CD4-positive, alpha-beta T cell (primary cell): ENCODE results near the gene F12. TPM values are rescaled to one million over a fixed set of nuclear protein-coding genes. Genes with fewer than 3 reads are reported as not detected.

Experiments used
- ATAC-seq: fragments of 200-7000 bp; cut with Tn5 transposase; one replicate; pipeline ENCODE4 v1.10.0; 2022; ENCODE audit warnings: mild to moderate bottlenecking; ENCODE audit not compliant: poor library complexity
- CTCF ChIA-PET: fragments of 350-600 bp; sonication (Branson Sonifier 250); formaldehyde crosslinking; loops from one replicate; lab custom pipeline; 2021; ENCODE audit warnings: antibody characterized with exemption, inconsistent platforms; lab: Charles Lee
- POLR2A ChIA-PET: fragments of 350-600 bp; sonication (Branson Sonifier 250); formaldehyde crosslinking; loops from one replicate; lab custom pipeline; 2021; ENCODE audit warnings: antibody characterized with exemption, inconsistent platforms; lab: Charles Lee
- DNase-seq, 14 experiments: peaks; one replicate each; pipeline ENCODE4 v3.0.0-alpha.2; 2013 to 2020; ENCODE audit warnings: mixed read lengths in 2 of 14
- H3K27ac ChIP-seq, 2 donors: one replicate each; pipeline versions ENCODE4 v1.5.1 to v1.7.0; 2013; ENCODE audit warnings: low read length in 2 of 2, low read depth in 1 of 2, mild to moderate bottlenecking in 1 of 2
- H3K27me3 ChIP-seq, 2 experiments: 1 replicate in 1 of 2; 2 replicates in 1 of 2; pipeline versions ENCODE4 v1.6.1 to v1.7.0; 2013; ENCODE audit warnings: low read length in 2 of 2, control low read depth in 1 of 2, mild to moderate bottlenecking in 1 of 2, moderate library complexity in 1 of 2; ENCODE audit not compliant: insufficient read depth in 2 of 2, control insufficient read depth in 1 of 2
- H3K36me3 ChIP-seq: one replicate; pipeline ENCODE4 v1.6.1; 2013; ENCODE audit warnings: low read length, control low read depth; ENCODE audit not compliant: insufficient read depth
- H3K4me1 ChIP-seq: one replicate; pipeline ENCODE4 v1.6.1; 2013; ENCODE audit warnings: low read length, control low read depth; ENCODE audit not compliant: insufficient read depth
- H3K4me3 ChIP-seq: one replicate; pipeline ENCODE4 v1.5.1; 2013; ENCODE audit warnings: mild to moderate bottlenecking, low read length, moderate library complexity
- H3K9me3 ChIP-seq, 2 experiments: 1 replicate in 1 of 2; 2 replicates in 1 of 2; pipeline versions ENCODE4 v1.6.1 to v1.7.0; 2013; ENCODE audit warnings: low read length in 2 of 2, mild to moderate bottlenecking in 2 of 2, control low read depth in 1 of 2, moderate library complexity in 1 of 2; ENCODE audit not compliant: control insufficient read depth in 1 of 2, insufficient read depth in 1 of 2
- H3K27ac Mint-ChIP-seq: one replicate; pipeline ENCODE4 v1.8.0; 2020; ENCODE audit warnings: mixed read lengths
- H3K27me3 Mint-ChIP-seq: one replicate; pipeline ENCODE4 v1.8.0; 2021; ENCODE audit warnings: mixed read lengths
- H3K36me3 Mint-ChIP-seq: one replicate; pipeline ENCODE4 v1.8.0; 2021; ENCODE audit warnings: low read depth, mixed read lengths
- H3K4me1 Mint-ChIP-seq: one replicate; pipeline ENCODE4 v1.8.0; 2021; ENCODE audit warnings: low read depth, mixed read lengths
- H3K4me3 Mint-ChIP-seq: one replicate; pipeline ENCODE4 v1.8.0; 2020; ENCODE audit warnings: mild to moderate bottlenecking, mixed read lengths
- H3K9me3 Mint-ChIP-seq: one replicate; pipeline ENCODE4 v1.8.0; 2020; ENCODE audit warnings: mixed read lengths
- intact Hi-C, 2 experiments: fragments of 100-400 bp; cut with DNase I in 1 of 2; cut with micrococcal nuclease in 1 of 2; formaldehyde crosslinking; loops; one replicate each; pipeline versions ENCODE4 v1.15.1 to v1.9.0; 2023 to 2025; cut with DNase I, micrococcal nuclease
- total RNA-seq, 174 experiments: library from RNA in 2 of 174; stranded (reverse) in 2 of 174; gene quantifications; one replicate each; pipeline ENCODE4 v1.2.3 and lab custom pipeline; 2021 to 2026
- TF ChIP-seq, protein P1 (sequence below): fragments of 200-600 bp; IDR thresholded peaks from one replicate; pipeline ENCODE4 v1.8.0; 2022; ENCODE audit warnings: antibody characterized with exemption, mild to moderate bottlenecking

F12 gene
- total RNA-seq, 2 experiments from 2014 or later, result 0.20 to 0.60 TPM

DNA sequence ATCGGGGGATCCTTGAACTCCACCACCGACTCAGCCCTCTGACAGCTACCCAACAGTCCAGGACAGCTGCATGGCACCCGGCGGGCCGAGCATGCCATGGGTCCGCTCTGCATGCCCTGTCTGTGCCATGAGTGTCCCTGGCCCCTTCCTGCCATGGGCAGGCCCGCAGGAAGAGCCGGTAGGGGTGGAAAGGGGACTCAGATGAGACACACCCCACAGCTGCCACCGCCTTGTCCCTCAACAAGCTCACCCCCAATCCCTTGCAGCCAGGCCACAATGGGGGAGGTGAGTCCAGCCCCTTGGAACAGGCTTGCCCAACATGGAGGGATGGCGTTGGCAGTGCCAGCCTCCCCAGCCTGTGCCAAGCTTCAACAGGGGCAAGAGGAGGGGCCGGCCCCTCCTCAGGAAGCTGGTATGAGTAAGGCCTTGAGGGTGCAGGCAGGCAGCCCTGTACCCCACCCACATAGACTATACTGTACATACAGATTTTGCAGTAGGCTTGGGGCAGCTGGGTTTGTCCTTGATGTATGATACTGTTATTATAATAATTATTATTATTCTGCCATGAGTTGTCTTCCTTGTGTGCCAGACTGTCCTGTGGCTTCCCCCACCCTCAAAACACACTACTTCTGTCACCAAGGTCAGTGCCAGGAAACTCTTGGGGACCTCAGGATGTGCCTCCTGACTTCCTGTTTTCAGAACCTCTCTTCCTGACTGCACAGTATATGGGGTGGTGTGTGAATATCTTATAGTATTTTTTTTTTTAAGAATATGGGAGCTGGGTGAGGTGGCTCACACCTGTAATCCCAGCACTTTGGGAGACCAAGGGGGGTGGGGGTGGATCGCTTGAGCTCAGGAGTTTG lies 37.1 kb downstream of the F12 start:
- peak overlapping the region; percentile 82 for H3K4me3 Mint-ChIP-seq
- POLR2A ChIA-PET, result interaction anchor here (0.6 to 6.4 kb wide), 16 partner anchors 8 to 83 kb away, joined by 3 to 51 read pairs (median 6); partner anchors contain the start of genes GRK6, LMAN2 and RGS14
- Histone ChIP-seq H3K4me1 (peaks cover 89% of the 10 kb centered on the region), H3K9me3 (no peaks in the 10 kb centered on the region), H3K4me3 (peak overlapping the region; percentile 11), H3K27me3 (no peaks in the 10 kb centered on the region), H3K36me3 (peaks cover 60% of the 10 kb centered on the region), H3K27ac (peak overlapping the region; percentile 62 to 73)
- DNase-seq (peak in 11 of 14 experiments; percentile 24 to 75 (median 50)), ATAC-seq (peak; percentile 59)
- peak overlapping the region; percentile 56 for H3K27ac Mint-ChIP-seq
- CTCF ChIA-PET, result interaction anchor here (1.1 to 6.2 kb wide), 6 partner anchors 11 to 83 kb away, joined by 3 to 60 read pairs (median 6); no protein-coding TSS in a partner anchor
- no peaks in the 10 kb centered on the region for H3K9me3 Mint-ChIP-seq
- H3K27me3 Mint-ChIP-seq, result no peaks in the 10 kb centered on the region
- TF ChIP-seq, protein P1, sequence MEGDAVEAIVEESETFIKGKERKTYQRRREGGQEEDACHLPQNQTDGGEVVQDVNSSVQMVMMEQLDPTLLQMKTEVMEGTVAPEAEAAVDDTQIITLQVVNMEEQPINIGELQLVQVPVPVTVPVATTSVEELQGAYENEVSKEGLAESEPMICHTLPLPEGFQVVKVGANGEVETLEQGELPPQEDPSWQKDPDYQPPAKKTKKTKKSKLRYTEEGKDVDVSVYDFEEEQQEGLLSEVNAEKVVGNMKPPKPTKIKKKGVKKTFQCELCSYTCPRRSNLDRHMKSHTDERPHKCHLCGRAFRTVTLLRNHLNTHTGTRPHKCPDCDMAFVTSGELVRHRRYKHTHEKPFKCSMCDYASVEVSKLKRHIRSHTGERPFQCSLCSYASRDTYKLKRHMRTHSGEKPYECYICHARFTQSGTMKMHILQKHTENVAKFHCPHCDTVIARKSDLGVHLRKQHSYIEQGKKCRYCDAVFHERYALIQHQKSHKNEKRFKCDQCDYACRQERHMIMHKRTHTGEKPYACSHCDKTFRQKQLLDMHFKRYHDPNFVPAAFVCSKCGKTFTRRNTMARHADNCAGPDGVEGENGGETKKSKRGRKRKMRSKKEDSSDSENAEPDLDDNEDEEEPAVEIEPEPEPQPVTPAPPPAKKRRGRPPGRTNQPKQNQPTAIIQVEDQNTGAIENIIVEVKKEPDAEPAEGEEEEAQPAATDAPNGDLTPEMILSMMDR, result no peak
- H3K36me3 Mint-ChIP-seq, result peaks cover 56% of the 10 kb centered on the region
- H3K4me1 Mint-ChIP-seq, result peaks cover 71% of the 10 kb centered on the region
- intact Hi-C loops, result no loop called here

DNA sequence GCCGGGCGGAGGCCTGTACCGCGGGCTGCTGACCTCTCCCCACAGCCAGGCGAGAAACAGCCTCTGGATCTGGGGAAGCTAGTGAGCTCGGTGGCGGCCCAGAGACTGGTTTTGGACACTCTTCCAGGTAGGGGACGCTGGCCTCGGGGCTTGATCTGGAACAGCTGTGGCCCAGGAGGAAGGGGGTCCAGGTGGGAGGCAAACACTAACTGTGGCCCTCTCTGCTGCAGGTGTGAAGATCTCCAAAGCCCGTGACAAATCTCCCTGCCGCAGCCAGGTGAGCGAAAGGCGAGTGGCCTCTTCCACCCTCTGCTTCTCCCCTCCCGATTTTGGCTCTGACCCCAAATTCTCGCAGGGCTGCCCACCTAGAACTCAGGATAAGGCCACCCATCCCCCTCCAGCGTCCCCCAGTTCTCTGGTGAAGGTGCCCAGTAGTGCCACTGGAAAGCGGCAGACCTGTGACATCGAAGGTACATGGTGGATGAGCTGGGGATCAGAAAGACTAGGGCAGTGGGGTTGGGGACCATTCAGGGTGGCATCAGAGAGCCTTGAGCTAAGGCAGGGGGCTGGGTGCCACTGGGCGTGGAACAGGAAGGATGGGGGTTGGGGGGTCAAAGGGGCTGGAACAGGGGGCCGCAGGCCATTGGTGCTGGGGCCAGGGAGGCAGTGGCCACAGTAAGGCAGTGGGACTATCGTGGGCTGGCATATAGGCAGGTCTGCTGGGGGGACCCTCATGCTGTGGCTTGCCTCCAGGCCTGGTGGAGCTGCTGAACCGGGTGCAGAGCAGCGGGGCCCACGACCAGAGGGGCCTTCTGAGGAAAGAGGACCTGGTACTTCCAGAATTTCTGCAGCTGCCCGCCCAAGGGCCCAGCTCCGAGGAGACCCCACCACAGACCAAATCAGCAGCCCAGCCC lies 38.0 kb downstream of the F12 start:
- no peaks in the 10 kb centered on the region for H3K27me3 Mint-ChIP-seq
- H3K4me1 Mint-ChIP-seq, result peaks cover 71% of the 10 kb centered on the region
- peak overlapping the region; percentile 56 for H3K27ac Mint-ChIP-seq
- peak overlapping the region; percentile 82 for H3K4me3 Mint-ChIP-seq
- ChIA-PET POLR2A (interaction anchor here (0.6 to 6.4 kb wide), 14 partner anchors 11 to 84 kb away, joined by 3 to 51 read pairs (median 12); partner anchors contain the start of genes GRK6, LMAN2 and RGS14), CTCF (interaction anchor here (1.0 to 6.2 kb wide), 15 partner anchors 7 to 84 kb away, joined by 3 to 60 read pairs (median 4); partner anchors contain the start of genes LMAN2 and RGS14)
- no peaks in the 10 kb centered on the region for H3K9me3 Mint-ChIP-seq
- Histone ChIP-seq H3K4me1 (peaks cover 81% of the 10 kb centered on the region), H3K36me3 (peaks cover 68% of the 10 kb centered on the region), H3K27me3 (no peaks in the 10 kb centered on the region), H3K9me3 (no peaks in the 10 kb centered on the region), H3K27ac (peak overlapping the region; percentile 62 to 73), H3K4me3 (peak overlapping the region; percentile 48)
- peaks cover 62% of the 10 kb centered on the region for H3K36me3 Mint-ChIP-seq
- ATAC-seq, result no peak
- TF ChIP-seq, protein P1, result no peak
- DNase-seq, result peak in 1 of 14 experiments; percentile 36
- intact Hi-C loops, result loop anchor here in 1 of 2 experiments (2.0 kb wide), 1 partner anchor 31 kb away; no protein-coding TSS in a partner anchor
